Heart right ventricle (tissue), 16 donors: ENCODE measurements around the gene ADGRD1. TPM values are rescaled to one million over a fixed set of nuclear protein-coding genes. Genes with fewer than 3 reads are reported as not detected.

Source experiments
- ATAC-seq, 8 donors: fragments of 200-7000 bp; cut with Tn5 transposase; one replicate each; pipeline ENCODE4 v1.9.1; 2020; ENCODE audit warnings: mild to moderate bottlenecking in 8 of 8, moderate library complexity in 8 of 8, moderate number of reproducible peaks in 1 of 8
- DNase-seq, 2 donors: peaks; one replicate each; pipeline ENCODE4 v3.0.0-alpha.2; 2020
- H3K27ac ChIP-seq, 10 donors: fragments of 200-600 bp; sonication (generic) in 2 of 10; one replicate each; pipeline versions ENCODE4 v1.5.0 to v1.8.0; 2020 to 2022; ENCODE audit warnings: mild to moderate bottlenecking in 3 of 10
- H3K27me3 ChIP-seq, 7 donors: fragments of 200-600 bp; one replicate each; pipeline ENCODE4 v1.8.0; 2021 to 2022; ENCODE audit warnings: mild to moderate bottlenecking in 2 of 7
- H3K36me3 ChIP-seq, 9 donors: fragments of 200-600 bp; sonication (generic) in 1 of 9; one replicate each; pipeline versions ENCODE4 v1.5.0 to v1.8.0; 2020 to 2022; ENCODE audit warnings: mild to moderate bottlenecking in 2 of 9
- H3K4me1 ChIP-seq, 9 donors: fragments of 200-600 bp; sonication (generic) in 1 of 9; one replicate each; pipeline versions ENCODE4 v1.5.0 to v1.8.0; 2020 to 2022; ENCODE audit warnings: mild to moderate bottlenecking in 4 of 9
- H3K4me3 ChIP-seq, 10 donors: fragments of 200-600 bp; sonication (generic) in 2 of 10; one replicate each; pipeline versions ENCODE4 v1.5.0 to v1.8.0; 2020 to 2022; ENCODE audit warnings: mild to moderate bottlenecking in 7 of 10, moderate library complexity in 2 of 10
- H3K9me3 ChIP-seq, 11 donors: fragments of 200-600 bp in 10 of 11; sonication (generic) in 2 of 11; one replicate each; pipeline versions ENCODE4 v1.5.0 to v1.8.0; 2013 to 2022; ENCODE audit warnings: mild to moderate bottlenecking in 2 of 11, control low read depth in 1 of 11, moderate library complexity in 1 of 11
- WGBS, 2 donors: extraction: QIAGEN DNeasy Blood & Tissue Kit; methylation state at CpG; one replicate each; pipeline ENCODE4 v1.1.7; 2013; ENCODE audit warnings: inconsistent platforms in 1 of 2; 5-methylcytosine and 5-hydroxymethylcytosine counted together
- intact Hi-C, 10 donors: fragments of 100-400 bp; cut with DNase I; formaldehyde crosslinking; loops; one replicate each; pipeline versions ENCODE4 v1.11.1 to v1.14.2; 2022
- polyA plus RNA-seq, 2 donors: library from polyadenylated mRNA; stranded (reverse); fragments of 200-250 nt; gene quantifications; one replicate each; pipeline ENCODE4 v1.2.3, GENCODE V29; 2013
- total RNA-seq, 10 donors: library from RNA; stranded (reverse); fragmentation: NEBNext Ultra II Directional in 3 of 10; extraction: Animal tissue kit (Norgen Biotek cat#: 25700) in 3 of 10; gene quantifications; one replicate each; pipeline versions ENCODE4 v1.2.1 to v1.2.4, GENCODE V29; 2021 to 2023
- TF ChIP-seq, protein P1 (sequence below), 9 donors: fragments of 200-600 bp; sonication (generic) in 2 of 9; IDR thresholded peaks; one replicate each; pipeline versions ENCODE4 v1.5.0 to v1.8.0; 2021 to 2022; ENCODE audit warnings: antibody characterized with exemption in 9 of 9, mild to moderate bottlenecking in 5 of 9, moderate library complexity in 1 of 9
- donor health status: Arrhythmogenic right ventricular cardiomyopathy.
- donor health status: ischemic (EF 13 %, LVEDD 7.1; RV severe dilation, severe dysfunction).
- donor health status: healthy with polysubstance abuse.
- donor health status: DM: no; HTN: yes; CAD: no.
- donor health status: DM: no; HTN: no; CAD: no.
- donor health status: ischemic (EF 25% LVEDD 6.9; RV normal size, moderate dysfunction).
- donor health status: ischemic (EF 25% LVEDD 5.7; RV mildly dilated, moderate dysfunction).
- donor health status: healthy.
- donor health status: DM: yes; HTN: yes; CAD: no.
- donor health status: Ischemic cardiomyopathy.
- donor health status: ischemic (EF 35%, LVEDD 5.7; RV mildly dilated, moderate dysfunction).
- donor health status: nonischemic (EF 11% LVEDD 7.7; RV severe dilation, severe dysfunction).
- donor health status: DM: yes; HTN: yes; CAD: no.
- donor health status: PGD.
- donor health status: ischemic (EF 29% LVEDD 5.4; RV normal size, mild dysfunction).
- donor health status: nonischemic (EF 23%, LVEDD 6.1; RV moderate dilation, normal function).

The ADGRD1 gene
- total and polyA plus RNA-seq, 12 donors = 16.8 to 157 (median 69.7) TPM

DNA sequence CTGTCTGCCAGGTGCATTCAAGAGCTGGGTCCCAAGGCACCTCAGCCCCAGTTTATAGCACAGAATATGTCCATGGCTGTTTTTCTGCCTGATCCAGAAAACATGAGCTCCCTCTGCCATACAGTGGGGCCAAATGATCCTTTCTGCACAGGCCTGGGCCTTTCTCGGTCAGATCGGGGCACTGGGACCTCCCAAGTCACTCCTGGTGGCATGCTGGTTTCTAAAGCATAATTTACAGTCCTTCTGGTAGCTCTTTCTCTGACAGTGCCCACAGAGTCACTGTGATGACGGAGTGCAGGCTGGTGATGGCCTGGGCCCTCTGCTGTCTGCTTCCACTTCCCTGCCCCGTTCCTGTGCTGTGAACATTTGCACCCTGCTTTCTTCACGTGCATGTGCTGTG, 99.2 kb downstream of the ADGRD1 start:
- H3K4me3 ChIP-seq = no peak overlapping the region
- 89 to 92% methylated on average over 5 of the region's 5 CpGs for WGBS, 2 donors
- H3K4me1 ChIP-seq = peaks cover 14 to 50% (median 30%) of the 10 kb centered on the region in 9 donors
- TF ChIP-seq, protein P1, sequence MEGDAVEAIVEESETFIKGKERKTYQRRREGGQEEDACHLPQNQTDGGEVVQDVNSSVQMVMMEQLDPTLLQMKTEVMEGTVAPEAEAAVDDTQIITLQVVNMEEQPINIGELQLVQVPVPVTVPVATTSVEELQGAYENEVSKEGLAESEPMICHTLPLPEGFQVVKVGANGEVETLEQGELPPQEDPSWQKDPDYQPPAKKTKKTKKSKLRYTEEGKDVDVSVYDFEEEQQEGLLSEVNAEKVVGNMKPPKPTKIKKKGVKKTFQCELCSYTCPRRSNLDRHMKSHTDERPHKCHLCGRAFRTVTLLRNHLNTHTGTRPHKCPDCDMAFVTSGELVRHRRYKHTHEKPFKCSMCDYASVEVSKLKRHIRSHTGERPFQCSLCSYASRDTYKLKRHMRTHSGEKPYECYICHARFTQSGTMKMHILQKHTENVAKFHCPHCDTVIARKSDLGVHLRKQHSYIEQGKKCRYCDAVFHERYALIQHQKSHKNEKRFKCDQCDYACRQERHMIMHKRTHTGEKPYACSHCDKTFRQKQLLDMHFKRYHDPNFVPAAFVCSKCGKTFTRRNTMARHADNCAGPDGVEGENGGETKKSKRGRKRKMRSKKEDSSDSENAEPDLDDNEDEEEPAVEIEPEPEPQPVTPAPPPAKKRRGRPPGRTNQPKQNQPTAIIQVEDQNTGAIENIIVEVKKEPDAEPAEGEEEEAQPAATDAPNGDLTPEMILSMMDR (IDR thresholded peaks at IDR 0.05) = no peak
- intact Hi-C loops = no loop called here
- ATAC-seq = no peak
- no peaks in the 10 kb centered on the region for H3K36me3 ChIP-seq
- H3K27me3 ChIP-seq = no peaks in the 10 kb centered on the region
- DNase-seq = no peak
- no peaks in the 10 kb centered on the region for H3K9me3 ChIP-seq
- no peak overlapping the region for H3K27ac ChIP-seq

DNA sequence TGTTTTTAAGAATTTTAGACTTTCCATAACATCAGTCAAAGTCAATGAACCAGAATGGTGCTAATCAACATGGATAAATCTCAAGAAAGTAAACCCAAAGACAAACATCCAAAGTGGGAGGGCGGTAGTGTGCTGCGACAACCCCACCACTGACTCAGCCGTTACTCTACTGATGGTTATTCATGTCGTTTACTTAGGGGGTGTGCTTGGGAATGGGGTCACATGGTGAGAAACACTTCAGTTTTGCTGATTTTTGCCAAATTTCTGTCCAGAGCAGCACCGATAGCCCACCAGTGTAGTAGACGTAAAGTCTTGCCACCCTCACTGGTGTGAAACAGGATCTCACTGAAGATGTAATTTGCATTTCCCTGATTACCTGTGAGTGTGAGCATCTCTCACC, 99.9 kb downstream of the ADGRD1 start:
- Histone ChIP-seq H3K27me3 (no peaks in the 10 kb centered on the region), H3K27ac (no peak overlapping the region), H3K36me3 (no peaks in the 10 kb centered on the region), H3K4me3 (no peak overlapping the region), H3K9me3 (no peaks in the 10 kb centered on the region), H3K4me1 (peaks cover 12 to 50% (median 29%) of the 10 kb centered on the region in 9 donors)
- no peak for DNase-seq
- no peak for ATAC-seq
- intact Hi-C loops = no loop called here
- TF ChIP-seq, protein P1 (IDR thresholded peaks at IDR 0.05) = no peak
- 89 to 92% methylated on average over 6 of the region's 6 CpGs for WGBS, 2 donors

DNA sequence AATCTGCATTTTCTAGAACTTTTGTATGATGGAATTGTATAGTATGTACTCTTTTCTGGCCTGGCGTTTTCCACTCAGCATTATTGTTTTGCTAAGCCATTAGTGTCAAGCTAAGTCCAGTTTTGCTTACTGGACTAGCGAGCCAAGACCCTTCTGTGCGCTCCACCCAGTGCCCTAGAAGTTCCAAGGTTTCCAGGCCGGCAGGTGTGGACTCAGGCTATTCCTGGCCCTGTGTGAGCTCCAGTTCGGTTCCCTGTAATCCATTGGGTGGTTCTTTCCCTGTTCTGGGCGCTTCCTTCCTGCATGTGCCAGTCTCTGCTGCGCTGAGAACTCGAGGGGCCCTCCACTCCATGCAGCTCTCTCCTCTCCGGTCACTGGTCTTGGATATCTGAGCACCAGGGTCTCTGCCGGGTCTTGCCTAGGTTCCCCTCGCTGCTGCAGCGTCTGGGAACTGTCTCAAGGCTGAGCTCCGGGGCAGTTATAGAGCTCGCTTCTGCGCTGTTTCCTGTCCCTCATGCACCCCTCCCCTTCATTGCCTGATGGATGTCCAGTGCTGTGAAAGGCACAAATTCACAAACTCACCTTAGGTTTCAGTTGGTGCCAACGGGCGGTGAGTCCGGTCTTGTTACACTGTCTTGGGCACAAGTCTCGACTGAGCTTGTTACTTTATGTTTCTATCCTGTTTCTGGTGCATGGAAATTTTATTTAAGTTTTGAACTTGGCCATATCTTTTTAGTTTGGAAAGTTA, 100.8 kb downstream of the ADGRD1 start:
- Histone ChIP-seq H3K27ac (no peak overlapping the region), H3K27me3 (no peaks in the 10 kb centered on the region), H3K4me1 (peaks cover 3 to 50% (median 27%) of the 10 kb centered on the region in 9 donors), H3K4me3 (no peak overlapping the region), H3K9me3 (peaks cover 0 to 8% (median 0%) of the 10 kb centered on the region in 11 donors), H3K36me3 (no peaks in the 10 kb centered on the region)
- intact Hi-C loops = no loop called here
- 81 to 83% methylated on average over 19 of the region's 19 CpGs for WGBS, 2 donors
- TF ChIP-seq, protein P1 (IDR thresholded peaks at IDR 0.05) = no peak
- DNase-seq (no peak), ATAC-seq (no peak)

DNA sequence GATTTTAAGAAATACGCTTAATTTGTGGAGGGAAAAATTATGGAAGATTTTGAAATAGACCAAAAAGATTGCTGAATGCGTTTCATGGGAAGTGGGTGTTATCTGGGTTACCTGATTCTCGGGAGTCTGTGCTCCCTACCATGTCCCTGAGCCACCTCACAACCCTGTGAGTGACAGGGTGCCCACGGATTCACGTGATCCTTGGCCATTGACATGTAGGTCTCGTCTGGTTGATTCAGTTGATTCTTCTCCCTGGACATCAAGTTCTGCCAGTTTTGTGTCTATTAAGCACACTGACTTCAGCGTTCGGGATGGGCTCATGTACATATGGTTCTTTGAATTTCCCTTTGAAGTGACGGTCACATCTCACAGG, 101.4 kb downstream of the ADGRD1 start:
- DNase-seq (no peak), ATAC-seq (no peak)
- Histone ChIP-seq H3K36me3 (no peaks in the 10 kb centered on the region), H3K27me3 (no peaks in the 10 kb centered on the region), H3K27ac (peak overlapping the region in 1 of 10 donors; percentile 48), H3K4me1 (peaks cover 0 to 45% (median 22%) of the 10 kb centered on the region in 9 donors), H3K4me3 (no peak overlapping the region), H3K9me3 (peaks cover 0 to 9% (median 0%) of the 10 kb centered on the region in 11 donors)
- intact Hi-C loops = no loop called here
- TF ChIP-seq, protein P1 (IDR thresholded peaks at IDR 0.05) = no peak
- WGBS, 2 donors = 88 to 90% methylated on average over 9 of the region's 9 CpGs
